Memory B cell (primary cell): ENCODE results near the gene NRP1.
"Not testable (repeated sequence)": the region's sequence is repeated elsewhere in the genome, so short reads cannot be mapped to it uniquely, and the experiment has no call there.

ENCODE experiments used
- ATAC-seq: fragments of 150-1000 bp; cut with Tn5 transposase; 2 replicates; pipeline ENCODE4 v1.10.0; 2021; ENCODE audit warnings: low read depth, mild to moderate bottlenecking, moderate library complexity
- DNase-seq, 2 donors: peaks; one replicate each; pipeline ENCODE4 v3.0.0; 2022; ENCODE audit warnings: low spot score in 2 of 2
- H3K27ac Mint-ChIP-seq: one replicate; pipeline ENCODE4 v1.8.0; 2022; ENCODE audit warnings: mild to moderate bottlenecking, moderate library complexity, mixed read lengths
- H3K27me3 Mint-ChIP-seq: one replicate; pipeline ENCODE4 v1.8.0; 2022; ENCODE audit warnings: mixed read lengths
- H3K36me3 Mint-ChIP-seq: one replicate; pipeline ENCODE4 v1.8.0; 2022; ENCODE audit warnings: mild to moderate bottlenecking, mixed read lengths
- H3K4me1 Mint-ChIP-seq: one replicate; pipeline ENCODE4 v1.8.0; 2022; ENCODE audit warnings: mixed read lengths
- H3K4me3 Mint-ChIP-seq: one replicate; pipeline ENCODE4 v1.8.0; 2022; ENCODE audit warnings: mild to moderate bottlenecking, moderate library complexity, mixed read lengths
- H3K9me3 Mint-ChIP-seq: one replicate; pipeline ENCODE4 v1.8.0; 2022; ENCODE audit warnings: mixed read lengths

The NRP1 gene

DNA sequence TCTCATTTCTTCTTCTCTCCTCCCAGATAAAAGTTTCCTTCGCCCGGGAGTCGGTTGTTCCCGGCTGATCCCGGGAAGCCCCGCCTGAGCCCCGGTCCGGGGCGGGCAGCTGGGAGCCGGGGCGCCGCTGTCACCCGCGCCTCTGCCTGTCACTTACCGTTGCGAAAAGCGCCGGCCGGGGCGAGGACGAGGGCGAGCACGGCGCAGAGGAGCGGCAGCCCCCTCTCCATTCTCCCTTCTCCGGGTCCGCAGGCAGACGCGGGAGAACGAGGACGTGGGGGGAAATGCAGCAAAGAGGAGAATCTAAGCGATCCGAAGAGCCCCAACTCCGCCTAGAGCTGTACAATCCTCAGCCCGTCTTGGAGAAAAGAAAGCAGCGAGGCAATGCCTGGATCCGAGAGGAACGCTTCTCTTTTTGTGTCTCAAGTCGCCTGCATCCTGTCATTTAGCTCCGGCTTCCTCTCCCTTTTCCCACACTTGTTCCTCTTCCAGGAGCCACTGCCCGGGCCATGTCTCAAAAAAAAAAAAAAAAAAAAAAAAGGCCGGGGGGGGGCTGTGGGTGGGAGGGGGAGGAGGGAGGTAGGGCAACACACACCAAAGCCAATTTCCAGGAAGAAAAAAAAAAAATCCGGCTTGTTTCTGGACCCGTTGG lies at the start of gene NRP1:
TSS of gene NRP1 (minus strand) at position 515 of the 652 bp plus-strand sequence. CDS start at position 230, 285 bp downstream.
- DNase-seq (no peak), ATAC-seq (no peak)
- H3K27me3 Mint-ChIP-seq, result peaks cover 29% of the 10 kb centered on the region
- peaks cover 5% of the 10 kb centered on the region for H3K4me1 Mint-ChIP-seq
- no peaks in the 10 kb centered on the region for H3K36me3 Mint-ChIP-seq
- H3K9me3 Mint-ChIP-seq, result no peaks in the 10 kb centered on the region
- H3K4me3 Mint-ChIP-seq, result peak within 1 kb of the TSS; percentile 69
- H3K27ac Mint-ChIP-seq, result no peak within 1 kb of the TSS

DNA sequence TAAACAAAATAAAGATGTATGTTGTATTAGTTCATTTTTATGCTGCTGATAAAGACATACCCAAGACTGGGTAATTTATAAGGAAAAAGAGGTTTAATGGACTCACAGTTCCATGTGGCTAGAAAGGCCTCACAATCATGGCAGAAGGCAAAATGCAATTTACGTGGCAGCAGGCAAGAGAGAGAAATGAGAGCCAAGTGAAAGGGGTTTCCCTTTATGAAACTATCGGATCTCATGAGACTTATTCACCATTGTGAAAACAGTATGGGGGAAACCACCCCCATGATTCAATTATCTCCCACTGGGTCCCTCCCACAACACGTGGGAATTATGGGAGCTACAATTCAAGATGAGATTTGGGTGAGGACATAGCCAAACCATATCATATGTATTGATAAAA lies 49.7 kb upstream of the NRP1 start:
- DNase-seq, H3K27ac Mint-ChIP-seq: not testable (repeated sequence)

DNA sequence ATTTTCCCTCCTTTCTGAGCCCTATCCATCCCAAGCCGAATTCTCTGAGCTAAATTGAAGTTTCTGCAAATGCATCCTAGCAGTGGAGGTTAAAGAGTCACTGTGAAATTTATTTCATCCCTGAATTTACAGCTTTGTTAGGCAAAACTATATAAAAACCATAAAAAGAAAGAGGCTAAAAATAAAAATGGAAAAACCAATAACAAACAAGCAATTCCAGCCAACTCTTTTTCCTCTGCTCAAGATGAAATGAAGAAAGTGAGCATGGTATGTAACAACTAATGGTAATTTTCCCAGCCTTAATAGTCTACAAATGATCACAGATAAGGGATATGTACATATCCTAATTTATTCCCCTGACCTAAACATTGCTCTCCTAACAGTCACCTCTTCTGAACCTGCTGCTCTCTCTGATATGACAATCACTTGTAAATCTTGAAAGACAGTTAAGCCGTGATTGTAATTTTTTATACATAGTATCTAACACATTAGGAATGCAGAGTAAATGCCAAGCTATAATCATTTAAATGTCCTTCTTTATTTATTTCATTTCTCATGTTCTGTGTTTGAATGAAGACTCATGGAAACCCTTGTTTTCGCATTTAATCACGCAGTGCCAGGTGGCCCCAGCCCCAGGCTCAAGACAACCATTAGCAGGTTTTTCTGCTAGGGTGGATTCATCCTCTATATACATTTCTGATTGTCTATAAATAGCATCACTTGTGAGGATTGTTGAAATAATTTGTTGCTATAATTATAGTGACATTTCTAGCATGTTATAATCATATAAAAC lies 48.6 kb upstream of the NRP1 start:
- H3K9me3 Mint-ChIP-seq, result no peaks in the 10 kb centered on the region
- peaks cover 5% of the 10 kb centered on the region for H3K27me3 Mint-ChIP-seq
- H3K4me3 Mint-ChIP-seq, result no peak overlapping the region
- DNase-seq (no peak), ATAC-seq (no peak)
- H3K27ac Mint-ChIP-seq, result no peak overlapping the region
- no peaks in the 10 kb centered on the region for H3K36me3 Mint-ChIP-seq
- no peaks in the 10 kb centered on the region for H3K4me1 Mint-ChIP-seq

More for the DNA sequence above, 49.7 kb upstream of the NRP1 start:
- not testable (repeated sequence) for H3K4me3 Mint-ChIP-seq, H3K4me1 Mint-ChIP-seq, H3K36me3 Mint-ChIP-seq, ATAC-seq, H3K9me3 Mint-ChIP-seq, H3K27me3 Mint-ChIP-seq

DNA sequence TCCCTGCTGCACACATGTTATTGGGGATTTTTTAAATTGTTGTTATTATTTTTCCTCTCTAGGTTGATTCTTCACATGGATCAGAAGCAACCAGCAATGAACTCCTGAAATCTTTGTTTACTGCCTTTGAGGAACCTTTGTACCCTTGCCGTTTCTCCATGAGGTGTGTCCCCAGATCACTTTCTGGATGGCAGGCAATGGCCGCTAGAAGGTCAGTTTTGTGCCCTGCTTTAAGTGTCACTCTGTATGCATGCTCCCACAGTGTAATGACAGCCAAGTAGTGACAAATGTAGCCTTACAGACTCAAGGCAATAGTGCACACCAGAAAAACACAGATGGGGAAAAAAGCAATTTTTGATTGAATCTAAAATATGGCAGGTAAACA lies 47.7 kb upstream of the NRP1 start:
- no peaks in the 10 kb centered on the region for H3K4me1 Mint-ChIP-seq
- ATAC-seq, result no peak
- no peak overlapping the region for H3K27ac Mint-ChIP-seq
- no peak for DNase-seq
- H3K36me3 Mint-ChIP-seq, result no peaks in the 10 kb centered on the region
- no peaks in the 10 kb centered on the region for H3K9me3 Mint-ChIP-seq
- peaks cover 5% of the 10 kb centered on the region for H3K27me3 Mint-ChIP-seq
- H3K4me3 Mint-ChIP-seq, result no peak overlapping the region

DNA sequence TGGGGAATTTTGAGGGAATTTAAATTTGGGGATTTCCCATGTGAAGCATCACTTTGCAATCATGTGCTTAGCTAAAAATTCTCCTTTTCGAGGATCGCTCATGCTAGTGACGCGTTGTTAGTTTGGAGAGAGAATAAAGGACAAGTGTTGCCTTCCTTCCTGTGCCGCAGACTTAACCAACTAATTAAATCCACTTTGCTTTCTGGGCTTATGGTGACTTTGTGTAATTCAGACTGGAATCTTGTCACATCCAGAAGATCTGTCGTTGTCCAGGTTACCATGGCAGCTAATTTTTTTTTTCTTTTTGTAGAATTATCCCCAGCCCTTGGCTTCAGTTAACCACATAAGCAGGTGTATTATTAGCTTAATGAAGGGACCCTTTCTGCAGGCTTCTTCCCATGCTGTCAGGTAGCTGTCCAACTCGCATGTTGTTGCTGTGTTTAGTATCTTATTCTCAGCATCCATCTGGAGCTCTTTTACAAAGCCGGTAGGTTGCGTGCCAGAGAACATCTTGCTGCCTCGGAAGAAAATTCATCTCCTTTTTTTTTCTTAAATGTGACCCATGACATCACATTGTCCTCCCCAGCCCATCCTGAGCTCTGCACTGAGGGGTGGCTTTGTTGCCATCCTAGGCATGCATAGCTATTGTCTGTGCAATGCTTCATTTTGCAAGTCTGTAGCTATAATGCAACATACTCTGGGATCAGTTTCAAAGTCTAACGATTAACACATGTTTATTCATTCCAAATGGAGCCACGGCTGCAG lies 47.2 kb upstream of the NRP1 start:
- Mint-ChIP-seq H3K4me1 (no peaks in the 10 kb centered on the region), H3K9me3 (no peaks in the 10 kb centered on the region), H3K27ac (no peak overlapping the region), H3K4me3 (no peak overlapping the region), H3K27me3 (peaks cover 3% of the 10 kb centered on the region), H3K36me3 (no peaks in the 10 kb centered on the region)
- ATAC-seq (no peak), DNase-seq (no peak)

DNA sequence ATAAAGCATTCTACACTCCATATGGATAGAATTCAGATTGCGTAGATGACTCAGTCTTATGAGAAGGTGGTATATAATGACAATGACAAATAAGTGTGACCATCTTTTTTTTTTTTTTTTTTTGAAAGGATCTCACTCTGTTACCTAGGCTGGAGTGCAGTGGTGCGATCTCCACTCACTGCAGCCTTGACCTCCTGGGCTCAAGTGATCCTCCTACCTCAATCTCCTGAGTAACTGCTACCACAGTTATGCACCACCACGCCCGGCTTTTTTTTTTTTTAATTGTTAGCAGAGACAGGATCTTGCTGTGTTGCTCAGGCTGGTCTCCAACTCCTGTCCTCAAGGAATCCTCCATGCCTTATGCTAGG lies 43.2 kb upstream of the NRP1 start:
- Mint-ChIP-seq H3K27me3 (peaks cover 4% of the 10 kb centered on the region), H3K9me3 (no peaks in the 10 kb centered on the region), H3K27ac (no peak overlapping the region), H3K4me3 (no peak overlapping the region), H3K36me3 (no peaks in the 10 kb centered on the region), H3K4me1 (no peaks in the 10 kb centered on the region)
- no peak for ATAC-seq
- DNase-seq, result no peak

DNA sequence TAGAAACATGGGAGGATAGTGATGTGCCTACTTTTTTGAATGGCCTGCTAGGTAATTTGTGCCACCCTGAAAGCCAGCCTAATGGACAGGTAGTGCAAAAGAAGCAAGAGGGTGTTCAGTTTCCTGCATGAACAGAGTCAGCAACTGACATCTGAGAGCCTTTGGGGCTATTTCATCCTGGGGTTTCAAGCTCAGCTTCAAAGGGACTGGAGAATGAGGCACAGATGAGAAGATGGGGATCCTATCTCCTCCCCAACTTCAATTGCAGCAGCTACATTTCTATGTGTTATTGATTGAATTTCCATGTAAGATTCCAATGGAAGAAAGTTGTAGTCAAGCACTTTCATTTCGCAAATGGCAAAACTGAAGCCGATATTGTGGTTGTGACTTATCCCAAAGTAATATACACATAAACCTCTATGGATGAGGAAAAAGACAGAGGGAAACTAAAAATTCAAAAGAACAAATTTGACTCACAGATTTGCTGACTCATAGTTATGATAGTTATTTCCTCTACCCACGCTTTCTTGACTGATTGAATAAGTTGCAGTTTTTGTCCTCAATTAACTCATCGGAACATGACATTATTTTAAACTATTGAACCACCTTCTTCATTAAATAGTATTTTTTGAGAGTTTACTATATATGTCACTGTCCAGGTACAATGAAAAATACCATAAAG lies 42.6 kb upstream of the NRP1 start:
- no peak overlapping the region for H3K4me3 Mint-ChIP-seq
- no peak for DNase-seq
- no peaks in the 10 kb centered on the region for H3K36me3 Mint-ChIP-seq
- no peaks in the 10 kb centered on the region for H3K4me1 Mint-ChIP-seq
- ATAC-seq, result no peak
- peaks cover 4% of the 10 kb centered on the region for H3K27me3 Mint-ChIP-seq
- H3K9me3 Mint-ChIP-seq, result no peaks in the 10 kb centered on the region
- H3K27ac Mint-ChIP-seq, result no peak overlapping the region

DNA sequence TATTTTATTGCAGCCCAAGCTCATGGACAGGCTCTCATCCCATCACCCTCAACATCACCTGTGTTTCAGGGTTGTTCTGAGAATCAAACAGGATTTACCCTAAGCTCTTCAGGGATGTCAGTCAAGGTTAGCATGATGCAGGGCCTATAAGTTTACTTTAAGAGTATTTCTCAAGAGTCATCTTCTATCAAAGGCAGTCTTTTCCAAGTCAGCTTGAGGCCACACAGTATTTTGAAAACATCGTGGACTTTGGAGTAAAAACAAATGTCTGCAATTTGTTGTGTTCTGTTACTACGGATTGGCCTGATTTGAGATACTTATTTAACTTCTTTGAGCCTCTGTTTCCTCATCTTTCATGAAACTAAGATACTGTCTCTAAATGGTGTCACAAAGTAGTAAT lies 42.0 kb upstream of the NRP1 start:
- Mint-ChIP-seq H3K36me3 (no peaks in the 10 kb centered on the region), H3K9me3 (no peaks in the 10 kb centered on the region), H3K27me3 (peaks cover 4% of the 10 kb centered on the region), H3K27ac (no peak overlapping the region), H3K4me1 (no peaks in the 10 kb centered on the region), H3K4me3 (no peak overlapping the region)
- no peak for ATAC-seq
- DNase-seq, result no peak

DNA sequence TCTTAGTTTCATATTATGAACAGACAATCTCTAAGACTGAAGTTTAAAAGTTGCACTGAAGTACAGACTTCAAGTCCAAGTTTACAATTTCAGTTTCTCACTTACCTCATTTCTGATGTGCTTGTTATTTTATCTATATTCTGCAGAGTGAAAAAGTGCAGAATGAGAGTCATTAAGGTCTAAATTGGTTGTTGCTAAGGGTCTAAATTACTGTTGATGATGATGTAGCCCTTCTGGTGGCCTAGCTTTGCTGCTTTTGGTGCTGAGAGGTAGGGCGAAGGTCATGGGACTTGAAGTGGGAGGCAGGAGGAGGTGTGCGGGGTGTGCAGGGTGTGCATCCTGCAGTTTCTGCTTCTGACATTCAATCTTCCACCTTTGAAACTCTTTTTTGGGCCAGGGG lies 38.8 kb upstream of the NRP1 start:
- ATAC-seq (no peak), DNase-seq (no peak)
- no peaks in the 10 kb centered on the region for H3K36me3 Mint-ChIP-seq
- peaks cover 4% of the 10 kb centered on the region for H3K9me3 Mint-ChIP-seq
- no peak overlapping the region for H3K27ac Mint-ChIP-seq
- no peaks in the 10 kb centered on the region for H3K4me1 Mint-ChIP-seq
- H3K4me3 Mint-ChIP-seq, result no peak overlapping the region
- peaks cover 6% of the 10 kb centered on the region for H3K27me3 Mint-ChIP-seq

DNA sequence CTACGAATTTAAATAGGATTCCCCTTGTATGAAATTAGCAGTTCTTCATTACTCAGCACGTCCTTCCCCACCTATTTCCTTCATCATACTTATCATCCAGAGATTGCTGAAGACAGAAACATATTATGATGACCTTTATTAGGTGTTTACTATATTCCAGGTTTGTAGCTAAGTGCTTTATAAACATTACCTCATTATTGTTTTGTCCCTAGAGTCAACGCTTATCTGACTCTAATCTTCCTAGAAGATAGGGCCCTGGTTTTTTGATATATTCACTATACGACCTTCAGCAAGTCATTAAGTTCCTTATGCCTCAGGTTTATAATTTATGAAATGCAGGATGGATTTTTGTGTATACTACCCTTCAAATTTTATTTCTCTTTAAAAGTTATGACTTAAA lies 36.8 kb upstream of the NRP1 start:
- no peak for DNase-seq
- Mint-ChIP-seq H3K36me3 (no peaks in the 10 kb centered on the region), H3K27ac (no peak overlapping the region), H3K4me1 (no peaks in the 10 kb centered on the region), H3K4me3 (no peak overlapping the region), H3K27me3 (peaks cover 5% of the 10 kb centered on the region), H3K9me3 (peaks cover 6% of the 10 kb centered on the region)
- ATAC-seq, result no peak

DNA sequence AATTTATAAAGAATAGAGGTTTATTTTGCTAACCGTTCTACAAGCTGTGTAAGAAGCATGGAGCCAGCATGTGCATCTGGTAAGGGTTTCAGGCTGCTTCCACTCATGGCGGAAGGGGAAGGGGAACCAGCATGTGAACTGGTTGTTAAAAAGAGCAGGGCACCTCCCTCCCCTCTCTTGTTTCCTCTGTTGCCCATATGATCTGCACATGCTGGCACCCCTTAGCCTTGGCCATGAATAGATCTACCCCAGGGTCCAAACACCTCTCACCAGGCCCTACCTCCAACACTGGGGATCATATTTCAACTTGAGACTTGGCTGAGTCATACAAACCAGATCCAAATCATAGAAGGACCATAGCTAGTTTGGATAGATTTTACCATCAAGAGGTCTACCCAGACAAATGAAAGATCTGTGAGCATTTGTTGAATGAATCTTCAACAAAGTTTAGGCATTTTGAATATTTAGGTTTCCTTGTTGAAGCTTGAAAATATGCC lies 36.0 kb upstream of the NRP1 start:
- DNase-seq (no peak), ATAC-seq (no peak)
- H3K27me3 Mint-ChIP-seq, result peaks cover 5% of the 10 kb centered on the region
- no peak overlapping the region for H3K27ac Mint-ChIP-seq
- H3K4me1 Mint-ChIP-seq, result no peaks in the 10 kb centered on the region
- no peaks in the 10 kb centered on the region for H3K36me3 Mint-ChIP-seq
- peaks cover 8% of the 10 kb centered on the region for H3K9me3 Mint-ChIP-seq
- no peak overlapping the region for H3K4me3 Mint-ChIP-seq

DNA sequence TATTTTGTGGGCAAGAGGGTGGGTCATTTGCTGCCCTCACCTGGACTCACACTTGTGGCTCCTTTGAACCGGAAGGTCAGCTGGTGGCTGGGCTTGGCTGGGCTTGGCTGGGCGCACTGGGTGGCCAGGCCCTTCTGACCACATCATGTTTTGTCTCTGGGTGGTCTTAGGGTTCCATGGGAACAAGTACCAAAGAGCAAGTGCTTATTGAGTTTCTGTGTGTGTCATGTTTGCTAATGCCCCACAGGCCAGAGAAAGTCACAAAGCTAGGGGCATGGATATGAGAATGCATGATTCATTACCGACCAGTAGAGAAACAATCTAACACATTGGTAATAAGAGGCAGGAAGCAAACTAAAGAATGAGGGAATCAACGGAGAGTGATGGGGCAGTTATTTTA lies 33.6 kb upstream of the NRP1 start:
- H3K4me3 Mint-ChIP-seq, result no peak overlapping the region
- no peak overlapping the region for H3K27ac Mint-ChIP-seq
- no peak for ATAC-seq
- H3K36me3 Mint-ChIP-seq, result no peaks in the 10 kb centered on the region
- H3K4me1 Mint-ChIP-seq, result no peaks in the 10 kb centered on the region
- H3K27me3 Mint-ChIP-seq, result peaks cover 5% of the 10 kb centered on the region
- DNase-seq, result no peak
- H3K9me3 Mint-ChIP-seq, result peaks cover 9% of the 10 kb centered on the region

DNA sequence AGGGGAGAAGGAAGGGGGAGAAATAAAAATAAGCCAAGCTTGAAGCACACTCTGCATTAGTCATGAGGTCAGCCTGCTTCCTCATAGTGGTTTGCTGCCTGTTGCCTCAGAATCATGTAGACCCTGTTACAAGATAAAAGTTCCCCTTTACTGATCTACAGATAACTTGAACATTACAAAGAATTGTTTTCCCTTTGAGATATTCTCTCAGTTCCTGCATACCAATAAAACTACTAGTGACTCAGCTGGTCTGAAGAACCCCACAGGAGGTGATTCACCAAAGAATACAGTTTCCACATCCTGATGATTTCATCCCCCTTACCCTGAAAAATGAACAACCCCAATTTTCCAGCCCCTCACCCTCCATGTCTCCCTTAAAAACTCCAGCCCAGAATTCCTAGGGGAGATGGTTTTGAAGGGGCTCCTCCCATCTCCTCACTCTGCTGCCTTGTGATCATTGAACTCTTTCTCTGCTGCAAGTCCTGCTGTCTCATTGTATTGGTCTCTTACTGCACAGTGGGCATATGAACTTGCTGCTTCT lies 31.5 kb upstream of the NRP1 start:
- no peak overlapping the region for H3K27ac Mint-ChIP-seq
- peaks cover 2% of the 10 kb centered on the region for H3K36me3 Mint-ChIP-seq
- peaks cover 11% of the 10 kb centered on the region for H3K9me3 Mint-ChIP-seq
- peaks cover 5% of the 10 kb centered on the region for H3K27me3 Mint-ChIP-seq
- ATAC-seq (no peak), DNase-seq (no peak)
- H3K4me1 Mint-ChIP-seq, result no peaks in the 10 kb centered on the region
- H3K4me3 Mint-ChIP-seq, result no peak overlapping the region
